Lower leg skin (tissue), 3 donors: ENCODE results near the gene TGOLN2.

ENCODE experiments used
- POLR2A ChIP-seq, 2 donors: fragments of 450-650 bp; IDR thresholded peaks; one replicate each; pipeline ENCODE4 v1.6.1; 2016 to 2017; ENCODE audit warnings: antibody characterized with exemption in 2 of 2, mild to moderate bottlenecking in 1 of 2, moderate library complexity in 1 of 2
- TF ChIP-seq, protein P1 (sequence below), 3 donors: fragments of 450-650 bp; IDR thresholded peaks; one replicate each; pipeline ENCODE4 v1.5.1; 2016; ENCODE audit warnings: antibody characterized with exemption in 3 of 3, mild to moderate bottlenecking in 3 of 3, moderate library complexity in 2 of 3

DNA sequence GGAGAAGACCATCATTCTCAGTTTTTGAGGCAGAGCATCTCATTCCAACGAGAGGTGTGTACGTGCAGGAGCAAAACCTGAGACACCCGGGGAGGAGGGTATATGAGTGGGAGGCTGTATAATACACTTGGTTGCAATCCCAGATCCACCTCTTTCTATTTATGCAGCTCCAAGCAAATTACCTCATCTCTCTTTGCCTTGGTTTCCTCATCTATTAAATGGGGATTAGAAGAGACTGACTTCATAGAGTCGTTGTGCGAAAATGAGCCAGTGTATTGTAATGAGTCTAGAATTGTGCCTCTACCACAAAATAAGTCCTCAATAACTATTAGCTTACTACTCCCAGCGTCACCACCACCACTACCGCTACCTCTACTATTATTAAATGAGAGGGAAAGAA is 40.1 kb downstream of the TGOLN2 start:
- TF ChIP-seq, protein P1, sequence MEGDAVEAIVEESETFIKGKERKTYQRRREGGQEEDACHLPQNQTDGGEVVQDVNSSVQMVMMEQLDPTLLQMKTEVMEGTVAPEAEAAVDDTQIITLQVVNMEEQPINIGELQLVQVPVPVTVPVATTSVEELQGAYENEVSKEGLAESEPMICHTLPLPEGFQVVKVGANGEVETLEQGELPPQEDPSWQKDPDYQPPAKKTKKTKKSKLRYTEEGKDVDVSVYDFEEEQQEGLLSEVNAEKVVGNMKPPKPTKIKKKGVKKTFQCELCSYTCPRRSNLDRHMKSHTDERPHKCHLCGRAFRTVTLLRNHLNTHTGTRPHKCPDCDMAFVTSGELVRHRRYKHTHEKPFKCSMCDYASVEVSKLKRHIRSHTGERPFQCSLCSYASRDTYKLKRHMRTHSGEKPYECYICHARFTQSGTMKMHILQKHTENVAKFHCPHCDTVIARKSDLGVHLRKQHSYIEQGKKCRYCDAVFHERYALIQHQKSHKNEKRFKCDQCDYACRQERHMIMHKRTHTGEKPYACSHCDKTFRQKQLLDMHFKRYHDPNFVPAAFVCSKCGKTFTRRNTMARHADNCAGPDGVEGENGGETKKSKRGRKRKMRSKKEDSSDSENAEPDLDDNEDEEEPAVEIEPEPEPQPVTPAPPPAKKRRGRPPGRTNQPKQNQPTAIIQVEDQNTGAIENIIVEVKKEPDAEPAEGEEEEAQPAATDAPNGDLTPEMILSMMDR (IDR thresholded peaks at IDR 0.05): no peak
- no peak for TF ChIP-seq POLR2A (IDR thresholded peaks at IDR 0.05)
